Epithelial cell of proximal tubule (primary cell): ENCODE measurements around the gene CACNA1H. TPM values are rescaled to one million over a fixed set of nuclear protein-coding genes. Genes with fewer than 3 reads are reported as not detected.

Source experiments
- DNase-seq: peaks from one replicate; pipeline ENCODE4 v3.0.0-alpha.2; 2011; ENCODE audit warnings: low read depth
- H3K4me3 ChIP-seq: 2 replicates; pipeline ENCODE4 v1.5.1; 2011; ENCODE audit warnings: low read depth, mild to moderate bottlenecking, low read length
- CTCF ChIP-seq: conservative IDR thresholded peaks from 2 replicates; pipeline ENCODE4 v1.5.1; 2012; ENCODE audit warnings: low read depth, mild to moderate bottlenecking, low read length
- total RNA-seq: library from RNA; depleted of rRNA; stranded (reverse); fragments of >200 nt; gene quantifications from 2 replicates; pipeline ENCODE4 v1.2.3, GENCODE V29; 2015

Gene CACNA1H
- total RNA-seq, 1 donor from 2014 or later = 0.29 TPM

- no peak for DNase-seq
- TF ChIP-seq CTCF = no peak
- H3K4me3 ChIP-seq = no peak overlapping the region
Observed at GRCh38 chr16:1156055-1156982, 3.4 kb downstream of the CACNA1H start.

GRCh38 chr16:1156983-1157638, 4.2 kb downstream of the CACNA1H start:
- H3K4me3 ChIP-seq = no peak overlapping the region

GRCh38 chr16:1157639-1158455, 4.9 kb downstream of the CACNA1H start:
- no peak for DNase-seq
- TF ChIP-seq CTCF = no peak
- no peak overlapping the region for H3K4me3 ChIP-seq

More at GRCh38 chr16:1156983-1157638, 4.2 kb downstream of the CACNA1H start:
- no peak for TF ChIP-seq CTCF
- DNase-seq = no peak

GRCh38 chr16:1158456-1159324, 5.8 kb downstream of the CACNA1H start:
- DNase-seq = no peak
- TF ChIP-seq CTCF = no peak
- no peak overlapping the region for H3K4me3 ChIP-seq

- DNase-seq = no peak
- no peak for TF ChIP-seq CTCF
- no peak overlapping the region for H3K4me3 ChIP-seq
Observed at GRCh38 chr16:1159325-1159972, 6.5 kb downstream of the CACNA1H start.
